DMS 273 treated with DMSO at 0.1 percent for 48 hours (cell line): Measurements from ENCODE around the gene RPL27.

Experiments used
- DNase-seq: peaks from one replicate; lab custom pipeline; 2025; lab: John Stamatoyannopoulos, UW

The RPL27 gene

GRCh38 chr17:43051969-43052368, 53.8 kb downstream of the RPL27 start:
- DNase-seq = no peak
